G401 (cell line): ENCODE data around the gene RAB44. TPM values are rescaled to one million over a fixed set of nuclear protein-coding genes. Genes with fewer than 3 reads are reported as not detected.
"Not testable (repeated sequence)": the region's sequence is repeated elsewhere in the genome, so short reads cannot be mapped to it uniquely, and the experiment has no call there.

Source experiments
- DNase-seq: peaks from one replicate; pipeline ENCODE4 v3.0.0-alpha.2; 2015; ENCODE audit warnings: low spot score
- in situ Hi-C: cut with HindIII; loops from 2 replicates; pipeline ENCODE4 v1.10.0; 2016; ENCODE audit warnings: low sequenced_read_pairs, mixed read lengths
- total RNA-seq: library from RNA; depleted of rRNA; stranded (reverse); fragments of >200 nt; shearing (Covaris generic); gene quantifications from 2 replicates; pipeline ENCODE4 v1.2.3, GENCODE V29; 2014; rRNA removed

The RAB44 gene, protein sequence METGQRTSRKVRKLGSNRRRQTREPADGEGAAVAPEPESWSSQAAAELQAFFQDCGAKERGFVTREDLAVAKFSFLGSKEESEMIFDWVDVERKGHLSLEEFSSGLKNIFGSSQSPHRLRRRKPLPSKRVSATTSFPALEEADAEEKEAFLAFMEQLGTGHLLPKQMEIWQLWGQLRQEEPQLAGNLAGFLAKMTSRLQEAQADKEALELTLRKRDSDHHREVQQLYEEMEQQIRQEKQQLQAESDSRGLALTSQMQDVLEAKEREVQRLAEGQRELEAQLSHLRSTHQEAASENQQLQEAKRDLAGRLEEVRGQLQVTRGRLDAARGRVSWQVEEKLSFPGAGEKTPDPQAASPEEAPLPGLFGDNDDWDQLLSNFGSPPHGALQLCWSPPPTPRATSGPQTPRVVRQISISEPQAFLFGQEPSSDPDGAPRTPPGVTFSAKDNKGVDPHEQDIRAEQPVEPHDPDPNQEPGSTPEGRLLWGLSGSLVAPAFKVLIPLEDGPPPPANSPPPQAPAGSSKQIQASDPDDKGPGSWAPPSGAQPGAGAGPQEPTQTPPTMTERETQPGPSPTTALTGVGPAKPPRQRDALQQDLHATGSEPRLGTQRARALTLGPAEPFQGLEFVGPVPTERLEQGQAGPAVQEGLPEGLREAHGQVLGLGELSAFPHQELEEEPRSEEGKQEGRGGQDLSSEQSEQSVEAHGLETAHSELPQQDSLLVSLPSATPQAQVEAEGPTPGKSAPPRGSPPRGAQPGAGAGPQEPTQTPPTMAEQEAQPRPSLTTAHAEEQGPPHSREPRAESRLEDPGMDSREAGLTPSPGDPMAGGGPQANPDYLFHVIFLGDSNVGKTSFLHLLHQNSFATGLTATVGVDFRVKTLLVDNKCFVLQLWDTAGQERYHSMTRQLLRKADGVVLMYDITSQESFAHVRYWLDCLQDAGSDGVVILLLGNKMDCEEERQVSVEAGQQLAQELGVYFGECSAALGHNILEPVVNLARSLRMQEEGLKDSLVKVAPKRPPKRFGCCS
- total RNA-seq: 0.06 TPM in 1 of 2 replicates, not detected in the other

DNA sequence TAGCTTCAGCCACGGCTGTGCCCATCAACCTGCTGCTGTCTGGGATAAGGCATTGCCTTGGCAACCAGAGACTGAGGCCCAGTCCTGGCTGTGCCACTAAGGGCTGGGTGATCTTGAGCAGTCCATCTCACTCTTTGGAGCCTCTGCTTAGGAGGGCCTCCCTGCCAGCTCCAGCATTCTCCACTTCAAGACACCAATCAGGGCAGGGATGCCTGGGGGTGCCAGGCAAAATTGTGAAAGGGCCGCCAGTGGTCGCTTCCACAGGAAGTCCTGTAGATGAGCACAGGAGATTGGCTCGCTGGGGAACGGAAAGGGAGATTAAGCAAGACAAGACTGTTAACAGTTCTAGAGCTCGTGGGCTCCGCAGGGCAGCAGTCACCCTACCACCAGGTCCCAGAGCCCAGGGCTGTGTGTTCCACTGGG is at the start of gene RAB44:
Gene RAB44 (plus strand): TSS at position 346 of the 423 bp plus-strand sequence. CDS start 6,410 bp downstream, outside the sequence.
- no peak for DNase-seq
- in situ Hi-C loops: no loop called here

DNA sequence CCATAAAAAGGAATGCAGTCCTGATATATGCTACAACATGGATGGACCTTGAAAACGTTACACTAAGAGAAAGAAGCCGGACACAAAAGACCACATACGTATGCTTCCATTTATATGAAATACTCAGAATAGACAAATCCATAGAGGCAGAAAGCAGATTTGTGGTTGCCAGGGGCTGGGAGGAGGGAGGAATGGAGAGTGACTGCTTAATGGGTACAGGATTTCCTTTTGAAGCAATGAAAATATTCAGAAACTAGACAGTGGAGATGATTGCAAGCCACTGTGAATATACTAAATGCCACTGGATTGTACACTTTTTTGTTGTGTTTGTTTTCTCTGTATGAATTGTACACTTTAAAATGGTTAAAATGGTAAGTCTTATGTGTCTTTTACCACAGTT is 48.5 kb upstream of the RAB44 start:
- in situ Hi-C loops: no loop called here
- DNase-seq: no peak

DNA sequence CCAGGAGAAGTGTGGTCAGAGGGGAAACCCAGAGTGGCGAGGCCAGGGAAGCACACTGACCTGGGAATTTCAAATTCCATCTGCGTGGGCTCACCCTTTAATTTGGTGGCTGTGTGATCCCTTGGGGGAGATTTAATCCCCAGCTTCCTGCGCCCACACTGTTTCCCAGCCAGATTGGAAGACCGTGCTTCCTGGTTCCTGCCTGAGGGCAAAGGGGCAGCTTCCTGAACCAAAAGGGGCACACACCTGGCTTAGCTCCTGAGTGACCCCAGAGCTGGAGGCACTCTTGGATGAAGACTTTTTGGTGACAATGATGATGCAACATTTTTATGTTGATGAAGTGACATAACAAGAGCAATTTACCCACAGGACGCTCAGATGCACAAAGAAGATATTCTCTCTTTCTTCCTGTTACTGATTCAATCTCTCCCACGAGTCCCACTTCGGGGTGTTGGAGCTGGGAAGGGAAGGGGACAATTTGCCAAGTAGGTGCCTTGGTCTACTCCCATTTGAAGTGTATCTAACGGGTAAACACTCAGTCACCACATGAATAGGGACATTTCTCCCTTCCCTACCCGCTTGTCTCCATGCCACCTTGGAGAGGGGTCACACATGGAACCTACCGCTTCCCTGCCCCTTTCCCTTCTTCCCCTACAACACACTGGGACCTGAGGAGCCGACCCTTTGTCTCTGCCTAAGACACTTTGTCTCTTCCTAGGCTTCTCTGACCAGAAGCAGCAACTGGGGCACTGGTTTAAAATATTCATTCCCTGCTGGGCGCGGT is 47.7 kb upstream of the RAB44 start:
- DNase-seq: no peak
- in situ Hi-C loops: no loop called here

DNA sequence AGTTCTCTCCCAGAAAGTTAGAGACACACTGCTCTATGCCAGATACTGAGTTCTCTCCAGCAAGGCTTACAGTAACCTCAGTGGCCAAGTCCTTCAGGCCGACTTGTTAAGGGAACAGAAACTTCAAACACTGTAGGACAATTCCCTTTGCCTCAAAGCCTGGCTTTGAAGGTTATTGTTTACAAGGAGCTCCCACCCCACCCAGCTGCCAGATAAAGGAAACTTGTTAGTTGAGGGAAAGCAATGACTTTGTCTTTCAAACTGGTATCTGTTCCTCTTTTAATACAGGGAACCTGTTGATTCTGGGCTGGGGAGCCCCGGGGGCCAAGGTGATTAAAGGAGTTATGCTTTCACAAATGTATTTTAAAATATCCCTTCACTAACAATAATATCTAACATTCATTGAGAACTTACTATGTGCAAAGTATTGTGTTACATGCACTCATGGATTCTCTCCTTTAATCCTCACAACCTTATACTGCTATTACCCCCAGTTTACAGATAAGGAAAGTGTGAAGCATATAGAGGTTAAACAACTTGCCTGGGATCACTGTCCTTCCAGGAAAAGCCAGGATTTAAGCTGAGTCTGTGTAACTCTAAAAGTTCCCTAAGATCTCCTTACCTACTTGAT is 46.7 kb upstream of the RAB44 start:
- in situ Hi-C loops: no loop called here
- DNase-seq: no peak

DNA sequence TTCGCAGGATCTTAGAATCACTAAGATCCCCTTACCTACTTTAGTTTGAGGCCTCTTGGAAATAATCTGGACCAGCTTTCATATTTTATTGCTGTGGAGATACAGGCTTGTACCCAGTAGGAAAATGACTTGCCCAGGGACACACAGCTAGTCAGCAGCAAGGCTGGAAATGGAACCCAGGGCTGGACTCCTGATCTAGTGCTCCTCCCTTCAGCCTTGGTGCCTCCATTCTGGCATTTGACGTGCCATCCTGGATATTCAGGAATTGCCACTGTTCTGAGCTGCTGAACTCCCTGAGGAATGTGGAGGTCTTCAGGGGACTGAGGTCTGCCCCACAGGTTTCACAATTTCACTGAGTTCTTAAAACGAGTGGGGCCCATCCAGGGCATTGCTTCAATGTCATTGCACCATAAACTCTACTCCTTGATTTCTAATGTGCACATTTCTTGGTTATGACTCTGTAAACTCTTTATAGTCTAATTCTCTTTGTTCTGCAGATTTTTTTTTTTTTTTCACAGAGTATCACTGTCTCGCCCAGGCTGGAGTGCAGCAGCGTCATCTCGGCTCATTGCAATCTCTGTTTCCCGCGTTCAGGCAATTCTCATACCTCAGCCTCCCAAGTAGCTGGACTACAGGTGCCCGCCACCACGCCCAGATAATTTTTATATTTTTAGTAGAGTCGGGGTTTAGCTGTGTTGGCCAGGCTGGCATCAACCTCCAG is 45.8 kb upstream of the RAB44 start:
- in situ Hi-C loops: no loop called here
- no peak for DNase-seq

DNA sequence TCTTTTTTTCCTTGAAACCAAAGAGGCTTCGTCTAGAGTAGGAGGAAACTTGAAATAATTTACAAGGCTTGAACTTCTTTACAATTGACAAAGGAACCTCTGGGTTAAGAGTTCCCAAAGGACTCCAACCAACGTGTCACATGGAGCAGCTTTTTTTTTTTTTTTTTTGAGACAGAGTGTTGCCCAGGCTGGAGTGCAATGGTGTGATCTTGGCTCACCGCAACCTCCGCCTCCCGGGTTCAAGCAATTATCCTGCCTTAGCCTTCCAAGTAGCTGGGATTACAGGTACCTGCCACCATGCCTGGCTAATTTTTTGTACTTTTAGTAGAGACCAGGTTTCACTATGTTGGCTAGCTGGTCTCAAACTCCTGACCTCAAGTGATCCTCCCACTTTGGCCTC is 43.2 kb upstream of the RAB44 start:
- DNase-seq, in situ Hi-C loops: not testable (repeated sequence)

DNA sequence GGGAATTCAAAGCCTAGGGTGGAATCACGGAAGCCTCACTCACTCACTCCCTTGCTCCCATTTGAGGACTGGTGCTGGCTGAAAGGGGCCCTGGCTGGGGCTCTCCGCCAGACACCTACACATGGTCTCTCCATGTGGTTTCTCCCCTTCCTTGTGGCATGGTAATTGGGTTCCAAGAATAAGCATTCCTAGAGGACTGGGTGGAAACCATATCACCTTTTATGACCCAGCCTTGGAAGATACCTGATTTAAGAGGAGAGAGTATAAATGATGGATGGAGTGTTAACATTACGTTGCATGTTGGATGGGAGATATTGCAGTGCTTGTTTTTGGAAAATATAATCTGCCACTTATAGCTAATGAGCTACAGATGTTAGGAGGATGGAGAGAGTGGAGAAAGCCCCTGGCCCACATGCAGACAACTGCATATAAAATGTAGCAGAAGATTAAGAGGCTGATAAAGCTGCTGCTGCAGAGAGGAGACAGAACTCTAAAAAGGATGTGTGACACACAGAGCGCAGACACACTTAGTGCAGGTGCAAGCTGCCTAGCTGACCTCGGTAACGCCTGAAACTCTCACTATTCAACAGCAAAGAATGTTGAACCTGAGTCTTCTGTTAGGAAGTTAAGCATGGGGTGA is 42.4 kb upstream of the RAB44 start:
- in situ Hi-C loops: no loop called here
- DNase-seq: no peak

DNA sequence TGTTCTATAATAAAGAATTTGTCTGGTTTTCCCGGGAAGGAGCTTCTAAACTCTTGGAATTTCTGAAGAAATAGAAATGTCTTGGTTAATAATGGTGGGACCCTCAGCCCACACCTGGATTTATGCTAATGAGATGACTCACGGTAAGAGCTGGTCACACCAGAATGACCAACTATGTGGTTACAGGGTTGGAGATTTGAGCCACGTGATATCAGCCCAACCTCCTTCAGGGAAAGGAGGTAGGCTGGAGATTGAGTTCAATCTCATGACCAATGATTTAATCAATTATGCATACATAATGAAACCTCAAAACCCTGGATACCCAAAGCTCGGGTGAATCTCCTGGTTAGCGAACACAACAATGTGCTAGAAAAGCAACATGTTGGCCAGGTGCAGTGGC is 41.2 kb upstream of the RAB44 start:
- in situ Hi-C loops: no loop called here
- DNase-seq: no peak

DNA sequence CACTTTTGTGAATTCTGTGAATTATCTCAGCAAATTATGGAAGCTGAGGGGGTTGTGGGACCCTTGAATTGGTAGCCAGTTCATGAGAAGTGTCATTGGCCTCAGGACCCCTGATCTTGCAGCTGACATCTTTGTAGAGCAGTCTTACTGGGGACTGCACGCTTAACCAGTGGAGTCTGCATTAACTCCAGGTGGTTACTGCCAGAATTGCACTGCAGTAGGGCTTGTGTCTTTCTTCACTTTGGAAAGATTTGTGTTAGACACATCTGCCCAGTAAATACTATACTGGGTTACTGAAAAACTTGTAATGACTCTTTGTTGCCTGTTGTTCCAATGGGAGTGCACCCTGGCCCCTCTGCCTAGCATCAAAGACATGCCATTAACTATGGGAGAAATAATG is 40.4 kb upstream of the RAB44 start:
- DNase-seq: no peak
- in situ Hi-C loops: no loop called here

DNA sequence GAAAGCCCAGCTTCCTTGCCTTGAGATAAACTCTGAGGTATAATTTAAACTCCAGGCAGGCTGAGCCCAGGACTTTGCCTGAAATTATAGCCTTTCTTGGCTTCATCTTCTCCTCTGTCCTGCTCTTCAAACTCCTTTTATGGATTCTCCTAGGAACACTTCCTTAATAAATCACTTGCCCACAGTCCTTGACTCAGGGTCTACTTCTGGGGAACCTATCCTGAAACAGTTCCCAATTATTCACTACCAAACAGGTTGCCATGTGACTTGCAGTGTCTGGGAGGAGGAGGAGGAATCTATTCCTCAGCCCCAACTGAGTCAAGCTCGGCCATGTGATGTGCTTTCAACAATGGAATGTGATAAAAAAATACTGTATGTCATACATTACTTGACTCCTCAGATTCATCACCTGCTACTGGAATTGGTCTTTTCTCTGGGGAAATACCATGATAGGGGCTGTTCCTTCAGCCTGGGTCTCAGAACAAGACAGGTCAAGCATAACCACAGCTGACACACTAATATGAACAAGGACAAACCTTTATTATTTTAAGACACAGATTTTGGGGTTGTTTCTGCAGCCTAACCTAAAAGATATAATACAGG is 39.6 kb upstream of the RAB44 start:
- in situ Hi-C loops: no loop called here
- DNase-seq: no peak

DNA sequence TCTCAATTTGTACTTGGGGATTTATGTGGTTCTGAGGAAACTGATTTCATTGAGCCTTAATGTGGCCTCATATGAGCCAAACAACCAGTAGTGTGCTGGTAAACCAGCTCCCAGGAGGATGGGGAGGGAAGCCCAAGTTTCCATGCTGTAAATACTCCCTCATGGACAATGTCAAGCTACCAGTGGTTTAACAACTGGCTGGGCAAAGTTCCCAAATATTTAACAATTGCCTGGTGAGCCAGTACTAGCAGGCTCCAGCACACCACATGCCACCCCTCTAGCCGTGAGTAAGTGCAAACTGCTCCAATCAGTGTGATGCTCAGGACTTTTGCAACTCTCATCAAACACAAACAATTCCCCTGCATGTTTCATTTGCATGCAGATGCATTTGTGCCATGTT is 38.4 kb upstream of the RAB44 start:
- DNase-seq: no peak
- in situ Hi-C loops: no loop called here

DNA sequence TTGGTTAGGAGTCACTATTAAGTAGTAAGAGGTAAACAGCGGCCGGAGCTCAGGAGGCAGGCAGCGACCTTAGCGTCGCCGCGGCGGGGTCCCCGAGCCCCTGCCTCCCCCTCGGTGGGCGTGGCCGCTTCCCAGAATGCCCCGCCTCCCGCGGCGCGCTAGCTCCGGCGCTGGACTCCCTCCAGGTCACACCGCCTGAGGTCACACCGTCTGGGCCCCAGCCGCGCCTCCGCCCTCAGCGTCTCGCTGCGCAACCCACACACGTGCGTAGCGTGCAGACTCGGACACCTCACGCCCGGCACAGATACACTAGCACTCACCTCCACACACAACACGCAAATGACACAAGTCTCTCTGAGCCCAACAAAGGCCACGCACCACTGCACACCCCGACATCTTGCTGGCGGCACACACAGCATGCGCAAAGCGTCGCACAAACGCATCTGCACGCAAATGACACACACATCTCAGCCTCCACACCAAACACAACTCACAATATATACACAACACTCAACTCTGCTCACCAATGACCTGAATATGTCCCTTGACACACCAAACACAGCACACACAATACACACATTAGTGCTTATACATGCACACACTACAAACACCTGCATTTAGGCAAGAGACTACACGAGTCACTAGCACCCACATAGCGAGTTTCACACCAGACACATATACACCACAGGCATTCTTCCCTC is 36.7 kb upstream of the RAB44 start:
- in situ Hi-C loops: no loop called here
- no peak for DNase-seq

DNA sequence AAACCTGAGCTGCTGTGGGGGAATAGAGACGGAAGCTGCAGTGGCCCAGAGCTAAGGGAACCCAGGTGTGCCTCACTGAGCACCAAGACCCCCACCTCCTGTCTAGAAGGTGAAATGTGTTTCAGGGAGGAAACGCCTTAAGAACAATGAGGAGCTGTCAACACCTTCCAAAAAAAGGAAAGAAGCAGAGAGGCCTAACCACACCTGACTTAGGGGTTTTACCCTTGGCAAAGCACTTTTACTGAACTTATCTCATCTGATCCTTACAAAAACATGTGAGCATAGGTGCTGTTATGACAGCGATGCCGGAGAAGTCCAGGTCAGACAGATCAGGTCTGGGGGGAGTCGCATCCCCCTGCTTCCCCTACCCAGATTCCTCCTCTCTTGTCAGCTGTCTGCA is 35.2 kb upstream of the RAB44 start:
- DNase-seq: no peak
- in situ Hi-C loops: no loop called here

DNA sequence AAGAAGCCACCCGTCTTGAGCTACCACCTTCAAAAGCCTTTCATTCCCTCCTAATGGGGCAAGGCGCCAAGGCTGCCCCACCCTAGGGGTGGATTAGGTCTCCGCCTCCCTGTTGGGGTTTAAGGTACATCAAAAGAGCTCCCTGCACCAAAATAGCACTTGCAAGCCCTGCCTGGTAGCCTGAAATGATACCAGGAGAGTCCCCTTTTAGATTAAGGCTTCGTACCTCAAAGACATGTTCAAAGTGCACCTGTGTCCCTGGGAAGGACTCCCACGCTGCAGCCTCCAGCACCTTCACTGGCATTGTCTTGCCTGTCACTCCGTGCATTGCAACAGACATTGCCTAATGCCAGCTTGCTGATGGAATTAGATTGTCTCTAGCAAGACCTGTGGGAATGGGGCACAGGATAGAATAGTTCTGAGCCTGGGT is 34.8 kb upstream of the RAB44 start:
- no peak for DNase-seq
- in situ Hi-C loops: no loop called here

DNA sequence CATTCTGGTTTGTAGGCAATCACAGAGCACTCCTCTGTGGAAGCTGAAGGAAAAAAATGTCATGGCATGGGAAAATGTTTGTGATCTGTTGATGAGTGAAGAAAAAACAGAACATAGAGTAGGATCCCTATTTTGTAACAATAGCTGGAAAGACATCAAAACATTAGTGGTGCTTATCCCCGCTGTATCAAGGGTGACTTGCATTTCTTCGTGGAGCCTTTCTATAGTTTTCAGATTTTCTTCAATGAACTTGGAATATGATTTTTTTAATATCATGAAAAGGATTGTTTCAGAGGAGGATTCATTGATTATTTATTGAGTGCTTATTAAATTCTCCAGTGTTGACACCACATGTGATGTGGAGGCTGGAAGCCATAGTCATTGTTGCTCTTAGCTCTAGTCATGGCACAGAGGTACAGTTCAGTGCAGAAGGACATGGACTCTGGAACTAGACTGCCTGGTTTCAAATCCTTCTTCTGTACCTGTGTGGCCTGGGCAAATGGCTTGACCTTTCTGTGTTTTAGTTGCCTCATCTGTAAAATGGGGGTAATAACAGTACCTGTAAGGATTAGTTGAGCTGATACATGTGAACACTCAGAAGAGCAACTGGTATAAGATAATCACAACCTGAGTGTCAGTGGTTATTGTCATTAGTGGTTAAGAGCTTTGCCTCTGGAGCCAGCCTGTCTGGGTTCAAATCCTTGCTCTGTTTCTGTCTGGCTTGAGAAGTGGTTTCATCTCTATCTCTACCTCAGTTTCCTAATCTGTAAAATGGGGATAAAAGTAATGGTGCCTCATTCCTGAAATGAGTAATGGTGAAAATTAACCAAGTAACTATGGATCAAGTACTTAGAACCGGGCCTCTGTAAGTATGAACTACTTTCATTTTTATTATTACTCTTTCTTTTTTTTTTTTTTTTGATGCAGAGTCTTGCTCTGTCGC is 33.9 kb upstream of the RAB44 start:
- in situ Hi-C loops: no loop called here

DNA sequence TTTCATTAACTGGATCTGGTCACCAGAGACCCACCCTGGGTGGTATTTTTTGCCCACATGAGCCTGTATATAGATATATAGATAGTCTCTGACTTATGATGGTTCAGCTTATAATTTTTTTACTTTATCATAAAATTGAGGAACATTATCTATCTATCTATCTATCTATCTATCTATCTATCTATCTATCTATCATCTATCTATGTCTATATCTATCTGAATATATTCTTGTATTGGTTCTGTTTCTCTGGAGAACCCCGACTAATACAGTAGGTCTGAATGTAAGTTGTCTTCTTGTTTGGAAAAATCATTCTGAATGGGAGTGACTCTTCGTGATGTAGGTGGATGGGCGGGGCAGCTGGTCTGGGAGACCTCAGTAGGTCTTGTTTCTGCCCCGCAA is 32.4 kb upstream of the RAB44 start:
- in situ Hi-C loops: no loop called here
- DNase-seq: no peak

More for the DNA sequence above, 33.9 kb upstream of the RAB44 start:
- DNase-seq: no peak
